Endothelial cell of umbilical vein (primary cell): ENCODE results near the gene PDHX. TPM values are rescaled to one million over a fixed set of nuclear protein-coding genes. Genes with fewer than 3 reads are reported as not detected.

ENCODE experiments used
- BruUV-seq: library from RNA; stranded (reverse); fragments of 400-500 nt; replicated peaks from 2 replicates; lab custom pipeline; 2021; lab: Mats Ljungman, UMichigan
- CTCF ChIA-PET: fragments of 300-600, 350-600 bp; sonication (Branson Sonifier 250); formaldehyde crosslinking; loops from one replicate; lab custom pipeline; 2021; ENCODE audit warnings: antibody characterized with exemption, inconsistent platforms; lab: Charles Lee
- POLR2A ChIA-PET: fragments of 300-600, 350-600 bp; sonication (Branson Sonifier 250); formaldehyde crosslinking; loops from one replicate; lab custom pipeline; 2021; ENCODE audit warnings: antibody characterized with exemption, inconsistent platforms; lab: Charles Lee
- DNase-seq: peaks from one replicate; pipeline ENCODE4 v3.0.0-alpha.2; 2011; ENCODE audit warnings: low read depth, low spot score
- FAIRE-seq: peaks from 2 replicates; lab custom pipeline; 2011; peaks lifted over from hg19 to GRCh38; lab: Jason Lieb, UNC
- H2AFZ ChIP-seq: 2 replicates; pipeline ENCODE4 v1.6.0; 2012; ENCODE audit warnings: low read depth, low read length, control low read depth, inconsistent platforms
- H3K27ac ChIP-seq: 2 replicates; pipeline ENCODE4 v1.5.1; 2011; ENCODE audit warnings: low read depth, mild to moderate bottlenecking, control low read depth, low read length, moderate library complexity; ENCODE audit not compliant: insufficient read depth
- H3K27me3 ChIP-seq, 2 experiments: 2 replicates each; pipeline versions ENCODE4 v1.6.0 to v1.6.1; 2011; ENCODE audit warnings: low read length in 2 of 2, mixed read lengths in 1 of 2; ENCODE audit not compliant: control insufficient read depth in 2 of 2, insufficient read depth in 2 of 2
- H3K36me3 ChIP-seq, 2 experiments: 2 replicates in 1 of 2; 3 replicates in 1 of 2; pipeline ENCODE4 v1.5.1; 2011; ENCODE audit warnings: low read length in 2 of 2, mild to moderate bottlenecking in 1 of 2, moderate library complexity in 1 of 2; ENCODE audit not compliant: control insufficient read depth in 2 of 2, insufficient read depth in 2 of 2; ENCODE audit errors: extremely low read depth in 1 of 2
- H3K4me1 ChIP-seq: 3 replicates; pipeline ENCODE4 v1.5.1; 2011; ENCODE audit warnings: mild to moderate bottlenecking, low read length; ENCODE audit not compliant: control insufficient read depth, insufficient read depth; ENCODE audit errors: extremely low read depth
- H3K4me2 ChIP-seq: 2 replicates; pipeline ENCODE4 v1.6.1; 2011; ENCODE audit warnings: low read length, control low read depth, mixed read lengths; ENCODE audit not compliant: insufficient read depth
- H3K4me3 ChIP-seq, 3 experiments: fragments of 200-600 bp in 1 of 3; sonication (generic), shearing (Covaris generic) in 1 of 3; replicated peaks in 1 of 3; 2 replicates each; pipeline ENCODE4 v1.5.1; 2011 to 2016; ENCODE audit warnings: control low read depth in 3 of 3, low read length in 3 of 3, mild to moderate bottlenecking in 2 of 3, inconsistent platforms in 1 of 3, low read depth in 1 of 3, moderate library complexity in 1 of 3; ENCODE audit not compliant: insufficient read depth in 1 of 3
- H3K79me2 ChIP-seq: 2 replicates; pipeline ENCODE4 v1.6.0; 2012; ENCODE audit warnings: low read length, inconsistent platforms; ENCODE audit not compliant: control insufficient read depth, insufficient read depth
- H3K9ac ChIP-seq: replicated peaks from 2 replicates; pipeline ENCODE3; 2011; ENCODE audit warnings: low read length, control low read depth; ENCODE audit not compliant: insufficient read depth; ENCODE audit errors: extremely low read depth
- H3K9me1 ChIP-seq: replicated peaks from 3 replicates; pipeline ENCODE4 v1.6.0; 2011; ENCODE audit warnings: mild to moderate bottlenecking, low read length; ENCODE audit not compliant: control insufficient read depth, insufficient read depth; ENCODE audit errors: extremely low read depth
- H3K9me3 ChIP-seq: replicated peaks from 2 replicates; pipeline ENCODE4 v1.5.1; 2012; ENCODE audit warnings: low read length, inconsistent platforms; ENCODE audit not compliant: control insufficient read depth, insufficient read depth
- H4K20me1 ChIP-seq: replicated peaks from 2 replicates; pipeline ENCODE3; 2011; ENCODE audit warnings: mild to moderate bottlenecking, low read length; ENCODE audit not compliant: control insufficient read depth, insufficient read depth; ENCODE audit errors: extremely low read depth
- CTCF ChIP-seq, 2 donors: IDR thresholded peaks; 1 replicate in 1 of 2; 2 replicates in 1 of 2; pipeline ENCODE4 v1.5.1; 2011; ENCODE audit warnings: low read length in 2 of 2, mild to moderate bottlenecking in 2 of 2, moderate library complexity in 2 of 2, control low read depth in 1 of 2, inconsistent platforms in 1 of 2, low read depth in 1 of 2; ENCODE audit not compliant: insufficient read depth in 1 of 2; ENCODE audit errors: extremely low read depth in 1 of 2
- MAX ChIP-seq: IDR thresholded peaks from 2 replicates; pipeline ENCODE4 v1.6.1; 2011; ENCODE audit not compliant: insufficient read depth, insufficient read length
- POLR2A ChIP-seq: IDR thresholded peaks from 2 replicates; pipeline ENCODE4 v1.6.1; 2012; ENCODE audit warnings: low read depth, mild to moderate bottlenecking, control low read depth, low read length
- POLR2AphosphoS5 ChIP-seq: IDR thresholded peaks from 2 replicates; pipeline ENCODE4 v1.6.1; 2012; ENCODE audit warnings: low read depth, mild to moderate bottlenecking, control low read depth, low read length, moderate library complexity; ENCODE audit not compliant: insufficient read depth
- dilution Hi-C: fragments of 300-500 bp; cut with MboI; formaldehyde crosslinking; loops from one replicate; pipeline ENCODE4 v1.15.0; 2019; ENCODE audit warnings: low sequenced_read_pairs; ENCODE audit not compliant: extremely low pct_ligation_motif_present
- intact Hi-C: fragments of 100-400 bp; cut with micrococcal nuclease; formaldehyde crosslinking; loops from one replicate; pipeline ENCODE4 v1.10.0; 2022
- polyA plus RNA-seq, 4 experiments: library from polyadenylated mRNA; depleted of rRNA in 3 of 4; stranded (reverse) in 3 of 4; unstranded in 1 of 4; fragments of >200 nt; gene quantifications; 2 replicates each; pipeline versions ENCODE4 v1.2.1 to v1.2.3, GENCODE V29; 2011 to 2012; ENCODE audit warnings: missing spikeins in 1 of 4
- total RNA-seq: library from RNA; stranded (reverse); gene quantifications from 2 replicates; pipeline ENCODE4 v1.2.3, GENCODE V29; 2021

The PDHX gene
- total and polyA plus RNA-seq, 2 donors (not counting 3 experiments of a cell fraction or from before 2014, with no cell fraction given) = 10.5 to 30.5 TPM

GRCh38 chr11:34904421-34904955 is 11.9 kb upstream of the PDHX start:
- H3K4me3 ChIP-seq = no peak overlapping the region
- H3K4me2 ChIP-seq = no peak overlapping the region
- no peak for TF ChIP-seq POLR2A
- peaks cover 5% of the 10 kb centered on the region for H3K4me1 ChIP-seq
- peak; percentile 40 for FAIRE-seq
- no peak overlapping the region for H2AFZ ChIP-seq
- H3K27me3 ChIP-seq = no peaks in the 10 kb centered on the region
- H3K9ac ChIP-seq = no peak overlapping the region
- ChIA-PET POLR2A (no interaction called here), CTCF (no interaction called here)
- no peaks in the 10 kb centered on the region for H4K20me1 ChIP-seq
- H3K36me3 ChIP-seq = no peaks in the 10 kb centered on the region
- no TSS peak for BruUV-seq
- no peak for DNase-seq
- intact Hi-C loops = no loop called here
- H3K9me3 ChIP-seq = no peaks in the 10 kb centered on the region
- no peak overlapping the region for H3K27ac ChIP-seq
- no peaks in the 10 kb centered on the region for H3K9me1 ChIP-seq
- no peaks in the 10 kb centered on the region for H3K79me2 ChIP-seq
- dilution Hi-C loops = no loop called here

- no peak overlapping the region for H3K4me2 ChIP-seq
- no peak for TF ChIP-seq POLR2AphosphoS5
- TF ChIP-seq CTCF (IDR thresholded peaks at IDR 0.05; ENCODE audit: extremely low read depth in 1 of 2, insufficient read depth in 1 of 2, low read depth in 1 of 2, low read length in 2 of 2) = no peak
- TF ChIP-seq MAX = no peak
- no peak overlapping the region for H2AFZ ChIP-seq
- H4K20me1 ChIP-seq = no peaks in the 10 kb centered on the region
- H3K27ac ChIP-seq = no peak overlapping the region
- H3K9me3 ChIP-seq = no peaks in the 10 kb centered on the region
- ChIA-PET POLR2A (no interaction called here), CTCF (no interaction called here)
- H3K4me1 ChIP-seq = peaks cover 5% of the 10 kb centered on the region
- dilution Hi-C loops = no loop called here
- no peak overlapping the region for H3K9ac ChIP-seq
- H3K79me2 ChIP-seq = no peaks in the 10 kb centered on the region
- no peak for DNase-seq
- H3K9me1 ChIP-seq = no peaks in the 10 kb centered on the region
- H3K36me3 ChIP-seq = no peaks in the 10 kb centered on the region
- BruUV-seq = no TSS peak
- no peak for FAIRE-seq
- intact Hi-C loops = no loop called here
- no peak overlapping the region for H3K4me3 ChIP-seq
- no peaks in the 10 kb centered on the region for H3K27me3 ChIP-seq
Measured at GRCh38 chr11:34905666-34906065, 10.8 kb upstream of the PDHX start.
